GM20431 (cell line): ENCODE results near the gene FHL3.

ENCODE experiments used
- in situ Hi-C: fragments of 300-500 bp; cut with MseI, MboI; formaldehyde crosslinking; loops from one replicate; pipeline ENCODE4 v1.15.0; 2020; ENCODE audit warnings: low sequenced_read_pairs; ENCODE audit not compliant: unreplicated experiment

FHL3 gene

DNA sequence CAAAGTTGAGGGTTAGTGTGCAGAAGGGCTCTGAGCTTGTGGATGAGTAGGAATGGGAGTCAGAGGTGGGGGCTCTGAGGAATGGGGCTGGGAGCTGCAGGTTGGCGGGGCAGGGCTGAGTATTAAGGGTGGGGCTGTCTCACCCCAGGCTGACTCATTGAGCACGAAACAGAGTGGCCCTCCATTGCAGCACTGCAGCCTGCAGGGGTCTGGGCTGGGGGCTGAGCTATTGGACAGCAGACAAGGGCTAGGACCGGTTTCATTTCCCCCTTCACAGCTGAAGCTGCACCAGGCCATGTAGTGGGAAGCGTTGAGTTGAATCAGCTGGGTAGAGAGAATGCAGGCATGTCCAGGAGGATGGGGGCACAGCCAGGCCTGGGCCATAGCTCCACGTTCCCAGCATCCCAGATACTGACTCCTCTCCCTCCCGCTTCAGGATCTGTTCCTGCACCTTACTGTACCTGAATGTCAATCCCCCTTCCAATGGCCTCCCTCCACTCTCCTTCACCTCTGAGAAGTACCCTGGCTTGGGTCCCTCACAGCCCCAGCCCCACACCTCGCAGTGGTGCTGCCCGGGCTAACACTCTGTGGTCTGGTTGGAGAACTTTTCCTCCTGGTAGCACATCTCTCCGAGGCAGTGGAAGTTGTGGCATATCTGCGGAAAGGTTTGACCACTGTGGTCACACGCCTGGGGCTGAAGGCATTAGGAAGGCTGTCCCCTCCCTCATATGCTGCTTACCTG lies 54.1 kb downstream of the FHL3 start:
- in situ Hi-C loops: no loop called here

DNA sequence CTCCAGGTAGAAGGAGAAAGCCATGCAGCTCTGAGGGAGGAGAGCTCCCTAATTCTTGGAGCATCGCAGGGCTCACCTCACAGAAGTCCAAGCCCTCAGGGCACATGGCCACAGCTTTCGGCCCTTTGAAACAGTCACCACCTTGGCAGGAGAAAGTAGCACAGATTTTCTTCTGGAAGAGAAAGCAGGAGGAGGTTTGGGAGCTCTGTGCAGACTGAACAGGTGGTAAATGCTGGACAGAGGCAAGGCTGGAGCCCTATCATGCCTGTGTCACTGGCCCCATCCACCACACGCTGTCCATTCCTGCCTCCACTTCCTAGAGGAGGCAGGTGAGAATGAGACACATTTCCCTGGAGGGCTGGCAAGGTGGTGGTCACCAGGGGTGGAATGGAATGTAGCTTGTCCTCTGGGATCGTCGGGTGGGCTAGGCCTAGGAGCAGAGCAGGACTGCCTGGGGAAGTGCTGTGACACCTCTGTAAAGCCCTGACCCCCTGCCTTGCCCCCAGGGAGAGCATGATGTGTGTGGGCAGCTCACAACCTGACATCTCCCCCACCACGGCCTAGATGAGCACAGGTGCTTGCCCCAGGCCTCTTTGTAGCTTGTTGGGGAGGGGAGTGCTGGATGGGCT lies 55.7 kb downstream of the FHL3 start:
- in situ Hi-C loops: no loop called here

- in situ Hi-C loops: no loop called here
Observed at GRCh38 chr1:37948841-37949240, 56.5 kb downstream of the FHL3 start.

- in situ Hi-C loops: no loop called here
Observed at GRCh38 chr1:37948166-37948565, 57.1 kb downstream of the FHL3 start.

DNA sequence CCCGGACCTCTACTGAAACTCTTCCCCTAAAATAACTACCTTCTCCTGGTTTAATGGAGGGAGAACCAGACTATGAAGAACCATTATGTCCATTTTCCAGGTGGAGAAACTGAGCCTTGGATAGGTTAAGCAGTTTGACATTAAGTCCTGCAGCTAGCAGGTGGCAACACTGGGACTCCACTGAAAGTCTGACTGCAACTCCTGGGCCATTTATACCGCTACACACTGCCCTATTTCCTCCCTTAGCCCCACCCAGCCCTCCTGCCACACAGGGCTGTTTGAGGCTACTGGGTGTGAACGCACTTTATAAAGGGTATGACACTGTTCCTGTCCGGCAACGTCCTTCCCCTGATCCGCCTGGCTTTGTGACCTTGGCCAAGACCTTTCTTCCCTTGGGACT lies 58.0 kb downstream of the FHL3 start:
- in situ Hi-C loops: no loop called here
